ENCODE data around the gene ST7.

The ST7 gene

DNA sequence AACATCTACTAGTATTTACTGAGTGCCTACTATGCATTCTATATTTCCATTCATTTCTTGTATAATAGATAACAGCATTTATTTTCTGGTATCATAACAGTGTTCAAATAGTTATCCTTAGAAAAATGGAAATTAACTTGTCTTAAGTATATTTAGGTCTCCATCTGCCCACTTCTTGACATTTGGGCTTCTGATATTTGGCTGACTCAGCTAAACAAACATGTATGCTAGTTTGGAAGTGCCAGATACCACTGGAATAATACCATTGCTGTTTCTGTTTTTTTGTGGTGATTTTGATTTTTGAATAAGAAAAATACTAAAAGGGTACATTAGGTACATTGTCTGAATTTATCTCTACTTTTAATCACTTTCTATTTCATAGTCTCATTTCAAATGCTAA, 169.2 kb downstream of the ST7 start:
- in situ Hi-C loops (cut with MboI; ENCODE audit: low sequenced_read_pairs) = loop anchor here (10.0 kb wide), 1 partner anchor 138 kb away; no protein-coding TSS in a partner anchor

DNA sequence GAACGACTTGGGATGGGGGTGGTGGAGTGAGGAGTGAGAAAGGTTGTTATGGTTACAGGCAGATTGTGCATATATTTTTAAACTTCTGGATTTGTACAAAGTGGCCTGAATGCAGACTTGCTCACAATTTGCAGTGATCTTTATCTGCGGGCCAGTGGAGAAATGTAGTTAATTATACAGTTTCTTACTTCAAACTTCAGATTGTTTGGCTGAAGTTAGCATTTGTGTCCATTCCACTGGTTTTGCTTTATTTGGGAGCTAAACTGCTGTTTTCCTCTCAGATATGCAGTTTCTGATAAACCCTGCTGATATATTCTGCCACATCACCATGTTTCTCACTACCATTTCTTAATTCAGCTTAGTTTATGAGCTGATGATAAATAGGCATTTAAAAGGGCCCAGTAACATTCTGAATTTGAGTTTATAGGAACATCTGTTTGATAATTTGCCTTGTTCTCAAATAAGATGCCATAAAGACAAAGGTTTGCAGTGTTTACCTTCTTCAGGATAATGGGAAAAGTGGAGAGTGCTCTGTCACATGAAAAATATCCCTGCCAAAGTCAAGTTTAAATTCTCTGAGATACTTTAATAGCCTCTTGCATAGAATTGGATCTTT, 170.1 kb downstream of the ST7 start:
- in situ Hi-C loops (cut with MboI; ENCODE audit: low sequenced_read_pairs) = loop anchor here (10.0 kb wide), 1 partner anchor 139 kb away; no protein-coding TSS in a partner anchor

- in situ Hi-C loops (cut with MboI; ENCODE audit: low sequenced_read_pairs) = loop anchor here (10.0 kb wide), 1 partner anchor 140 kb away; no protein-coding TSS in a partner anchor
These were observed 171.4 kb downstream of the ST7 start for GRCh38 chr7:117124591-117125220.

DNA sequence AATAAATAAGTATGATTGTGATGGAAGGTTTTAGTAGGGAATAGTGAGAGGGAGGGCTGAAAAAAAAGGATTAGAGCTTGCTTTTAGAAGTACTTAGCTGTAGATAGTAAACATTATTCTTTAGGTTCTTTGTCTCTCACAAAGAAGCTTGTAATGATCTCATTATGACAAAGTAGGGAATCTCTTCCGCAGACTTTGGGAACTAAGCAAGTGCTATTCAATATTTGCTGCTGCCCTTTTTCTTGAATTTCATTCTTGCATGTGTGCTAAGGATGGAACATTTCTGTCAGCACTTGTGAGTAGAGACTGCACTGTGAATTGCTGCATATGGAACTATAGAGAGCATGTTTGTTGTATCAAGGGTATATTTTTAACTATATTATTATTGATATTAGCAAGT, 173.4 kb downstream of the ST7 start:
- in situ Hi-C loops (cut with MboI; ENCODE audit: low sequenced_read_pairs) = loop anchor here (10.0 kb wide), 1 partner anchor 142 kb away; no protein-coding TSS in a partner anchor

DNA sequence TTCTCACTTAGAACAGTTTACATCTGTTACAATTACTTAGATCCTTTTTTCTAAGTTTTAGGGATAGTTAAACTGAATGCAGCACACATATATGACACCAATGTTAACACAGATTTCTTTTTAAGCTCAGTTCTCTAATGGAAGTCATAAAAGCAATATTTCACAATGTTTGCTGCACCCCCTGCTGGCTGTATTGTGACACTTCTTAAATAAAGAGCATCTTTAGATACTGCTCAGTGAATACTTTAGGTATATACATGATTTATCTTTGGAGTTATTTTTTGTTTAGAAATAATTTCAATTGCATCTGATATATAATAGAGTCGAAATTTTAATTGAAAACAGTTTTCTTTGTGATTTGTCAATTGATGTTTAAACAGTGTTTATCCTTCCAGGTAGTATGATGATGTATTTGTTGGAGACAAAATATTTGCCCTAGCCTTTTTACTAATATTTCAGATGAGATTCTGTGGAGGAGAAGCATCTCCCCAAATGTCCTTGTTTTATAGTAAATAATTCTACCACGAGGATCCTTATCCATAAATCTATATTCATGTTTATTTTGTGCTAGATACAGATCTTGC, 174.4 kb downstream of the ST7 start:
- in situ Hi-C loops (cut with MboI; ENCODE audit: low sequenced_read_pairs) = loop anchor here (10.0 kb wide), 1 partner anchor 143 kb away; no protein-coding TSS in a partner anchor

- in situ Hi-C loops (cut with MboI; ENCODE audit: low sequenced_read_pairs) = loop anchor here (10.0 kb wide), 1 partner anchor 145 kb away; no protein-coding TSS in a partner anchor
These were observed 176.2 kb downstream of the ST7 start for GRCh38 chr7:117129521-117129955.

- in situ Hi-C loops (cut with MboI; ENCODE audit: low sequenced_read_pairs) = no loop called here
These were observed 177.0 kb downstream of the ST7 start for GRCh38 chr7:117130262-117130661.

- in situ Hi-C loops (cut with MboI; ENCODE audit: low sequenced_read_pairs) = no loop called here
These were observed 179.2 kb downstream of the ST7 start for GRCh38 chr7:117132321-117133120.

- in situ Hi-C loops (cut with MboI; ENCODE audit: low sequenced_read_pairs) = no loop called here
These were observed 179.8 kb downstream of the ST7 start for GRCh38 chr7:117133125-117133524.

- in situ Hi-C loops (cut with MboI; ENCODE audit: low sequenced_read_pairs) = no loop called here
These were observed 181.1 kb downstream of the ST7 start for GRCh38 chr7:117134411-117134810.

DNA sequence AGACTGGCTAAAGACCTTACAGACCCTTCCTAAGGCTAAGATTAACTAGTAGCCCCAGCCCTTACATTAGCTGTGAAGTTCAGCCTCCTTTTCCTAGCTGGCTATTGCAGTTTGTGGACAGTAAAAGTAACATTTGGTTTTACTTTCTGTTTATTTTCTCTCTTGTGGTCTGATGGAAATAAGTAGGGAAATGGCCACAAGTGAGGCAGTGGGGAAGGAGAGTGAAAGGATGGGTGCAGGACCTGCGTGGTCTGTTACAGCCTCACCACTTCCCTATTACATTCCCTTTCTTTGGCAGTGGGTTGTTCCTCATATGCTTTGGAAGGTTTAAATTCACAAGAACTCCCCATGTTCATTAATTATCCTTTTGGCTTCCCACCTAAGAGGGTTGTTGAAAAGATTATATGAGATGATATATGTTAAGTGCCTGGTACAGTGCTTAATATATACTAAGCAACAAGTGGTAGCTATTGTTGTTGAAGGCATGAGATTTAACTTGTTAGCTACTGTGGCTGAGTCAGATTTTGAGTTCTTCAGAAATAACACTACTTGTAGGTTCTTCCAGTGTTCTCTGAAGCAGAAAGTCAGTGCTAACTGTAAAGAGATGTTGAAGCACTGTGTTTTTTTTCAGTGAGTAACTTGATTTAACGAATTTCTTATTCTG, 181.7 kb downstream of the ST7 start:
- in situ Hi-C loops (cut with MboI; ENCODE audit: low sequenced_read_pairs) = no loop called here

DNA sequence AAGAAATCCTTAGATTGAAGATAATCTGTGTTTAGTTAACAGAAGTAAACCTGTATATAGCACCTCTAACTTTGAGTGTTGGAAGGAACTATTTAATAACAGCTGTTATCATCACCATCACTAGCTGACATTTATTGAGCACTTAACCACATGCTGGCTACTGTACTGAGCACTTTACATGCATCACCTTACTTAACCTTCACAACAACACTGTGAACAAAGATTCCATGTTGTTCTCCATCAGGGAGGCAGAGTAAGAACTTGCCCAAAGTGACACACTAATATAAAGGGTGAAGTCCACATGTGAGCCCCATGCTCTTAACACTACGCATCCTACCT, 182.2 kb downstream of the ST7 start:
- in situ Hi-C loops (cut with MboI; ENCODE audit: low sequenced_read_pairs) = no loop called here

GRCh38 chr7:117137868-117138267, 184.6 kb downstream of the ST7 start:
- in situ Hi-C loops (cut with MboI; ENCODE audit: low sequenced_read_pairs) = no loop called here

GRCh38 chr7:117138495-117138894, 185.2 kb downstream of the ST7 start:
- in situ Hi-C loops (cut with MboI; ENCODE audit: low sequenced_read_pairs) = no loop called here

DNA sequence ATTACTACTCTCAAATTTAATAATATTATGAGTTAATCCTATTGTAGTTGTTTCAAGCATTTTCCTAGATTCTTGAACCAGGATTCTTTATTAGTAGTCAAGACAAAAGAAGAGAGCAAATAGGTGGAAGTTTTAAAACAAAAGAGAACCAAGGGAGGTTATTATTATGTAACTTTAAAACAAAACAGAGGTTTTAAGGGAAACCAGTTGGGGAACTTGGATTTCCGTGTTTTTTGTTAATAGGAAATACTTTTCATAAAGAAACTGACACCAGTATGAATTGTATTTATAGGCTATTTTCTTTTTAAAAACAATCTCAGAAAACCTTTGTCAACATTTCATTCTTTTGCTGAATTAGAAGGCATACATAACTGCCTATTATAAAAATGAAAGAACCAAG, 185.7 kb downstream of the ST7 start:
- in situ Hi-C loops (cut with MboI; ENCODE audit: low sequenced_read_pairs) = no loop called here

DNA sequence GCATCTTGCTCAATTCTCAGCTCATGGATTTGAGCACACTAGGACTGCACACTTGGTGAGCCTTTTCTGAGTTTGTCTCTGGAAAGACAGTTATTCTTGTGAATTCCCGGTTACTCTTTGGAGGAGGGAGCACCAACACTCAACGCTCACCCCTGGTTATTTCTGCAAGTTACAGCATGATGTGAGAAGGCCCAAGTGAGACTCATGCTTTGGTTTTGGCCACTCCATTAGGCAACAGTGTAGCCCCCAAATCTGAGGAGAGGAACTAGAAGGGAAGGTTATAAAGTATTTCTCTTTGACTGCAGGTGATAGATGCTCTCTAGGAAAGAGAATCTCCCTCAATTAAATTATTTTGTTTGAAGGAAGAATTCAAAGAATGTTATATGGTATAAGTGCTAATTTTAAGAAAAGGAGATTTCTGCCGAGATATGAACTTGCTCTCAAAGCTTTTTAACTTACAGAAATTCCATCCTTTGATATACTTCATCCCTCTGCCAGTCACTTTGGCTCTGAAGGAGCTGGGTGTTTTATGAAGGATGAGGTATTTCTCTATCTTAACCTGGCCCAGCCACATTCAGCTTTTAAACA, 186.2 kb downstream of the ST7 start:
- in situ Hi-C loops (cut with MboI; ENCODE audit: low sequenced_read_pairs) = no loop called here

GRCh38 chr7:117140921-117141320, 187.6 kb downstream of the ST7 start:
- in situ Hi-C loops (cut with MboI; ENCODE audit: low sequenced_read_pairs) = no loop called here

DNA sequence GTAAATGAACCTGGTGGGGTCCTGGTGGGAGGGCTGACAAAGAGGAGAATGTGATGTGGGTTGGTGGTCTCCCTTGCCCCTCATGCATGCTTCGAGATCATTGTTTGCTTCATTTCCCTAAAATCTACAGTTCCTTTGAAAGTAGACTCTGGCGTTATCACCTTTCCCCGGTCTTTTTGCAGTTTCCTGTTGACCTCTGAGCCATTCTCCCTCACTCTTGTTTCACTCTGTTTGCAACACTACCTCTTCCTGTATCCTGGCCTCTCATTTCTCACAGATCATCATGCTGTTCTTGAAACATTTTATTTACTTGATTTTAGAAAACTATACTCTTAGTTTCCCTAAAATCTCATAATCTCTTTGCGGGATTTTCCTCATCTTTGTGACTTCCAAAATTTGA, 189.8 kb downstream of the ST7 start:
- in situ Hi-C loops (cut with MboI; ENCODE audit: low sequenced_read_pairs) = no loop called here

DNA sequence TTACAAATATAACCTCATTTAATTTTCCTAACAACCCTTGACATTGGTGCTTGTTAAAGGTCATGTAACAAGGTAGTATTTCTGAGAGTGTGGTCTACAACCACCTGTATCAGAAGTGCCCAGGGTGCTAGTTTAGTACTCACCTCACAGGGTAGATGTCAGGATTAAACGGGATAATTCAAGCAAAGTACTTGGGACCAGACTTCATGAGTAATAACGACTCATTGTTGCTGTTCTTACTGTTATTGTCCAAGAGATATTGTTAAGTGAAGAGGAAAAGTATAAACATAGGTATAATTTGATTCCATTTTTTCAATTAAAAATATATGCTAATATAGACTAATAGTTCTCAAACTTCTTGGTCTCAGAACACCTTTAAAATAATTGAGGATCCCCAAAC, 190.3 kb downstream of the ST7 start:
- in situ Hi-C loops (cut with MboI; ENCODE audit: low sequenced_read_pairs) = no loop called here

DNA sequence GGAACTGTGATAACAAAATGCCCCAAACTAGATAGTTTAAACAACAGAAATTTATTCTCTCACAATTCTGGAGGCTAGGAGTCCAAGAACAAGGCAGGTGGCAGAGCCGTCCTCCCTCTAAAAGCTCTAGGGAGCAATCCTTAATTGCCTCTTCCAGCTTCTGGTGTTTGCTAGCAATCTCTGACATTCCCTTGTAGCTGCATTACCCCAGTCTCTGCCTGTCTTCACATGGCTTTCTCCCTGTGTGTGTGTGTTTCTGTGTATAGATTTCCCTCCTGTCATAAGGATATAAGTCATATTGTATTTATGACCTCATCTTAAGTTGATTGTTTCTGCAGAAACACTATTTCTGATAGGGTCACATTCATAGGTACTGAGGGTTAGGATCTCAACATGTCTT, 192.0 kb downstream of the ST7 start:
- in situ Hi-C loops (cut with MboI; ENCODE audit: low sequenced_read_pairs) = no loop called here
